Measurements from ENCODE around the gene RASSF1. TPM values are rescaled to one million over a fixed set of nuclear protein-coding genes. Genes with fewer than 3 reads are reported as not detected.

The RASSF1 gene
- total and polyA plus RNA-seq, 2 of the 8 experiments (the other 6 are each of a cell fraction or from before 2014, with no cell fraction given): 10.3 to 15.7 TPM

GRCh38 chr3:50378757-50379156 is 38.1 kb upstream of the RASSF1 start (continued):
- TF ChIP-seq CHD7 (IDR thresholded peaks at IDR 0.05; ENCODE audit: insufficient replicate concordance, low read length) (no peak), RFX5 (IDR thresholded peaks at IDR 0.05; ENCODE audit: borderline replicate concordance, low read depth, low read length) (no peak), USF2 (IDR thresholded peaks at IDR 0.05; ENCODE audit: low read length) (no peak)

Measured in H1 (cell line).